Loucy (cell line): Measurements from ENCODE around the gene FDPS.
A peak's percentile ranks its signal among the peaks of the same experiment; 100 is the strongest.

Source experiments
- H2AFZ ChIP-seq: fragments of 200-600 bp; sonication (generic); 2 replicates; pipeline ENCODE4 v1.6.0; 2016; ENCODE audit warnings: antibody characterized with exemption, mild to moderate bottlenecking, low read length, moderate library complexity
- H3F3A ChIP-seq: fragments of 200-600 bp; 2 replicates; pipeline ENCODE4 v1.6.0; 2016; ENCODE audit warnings: antibody characterized with exemption, low read depth, mild to moderate bottlenecking
- H3K27me3 ChIP-seq: fragments of 200-600 bp; sonication (generic); 2 replicates; pipeline ENCODE4 v1.6.1; 2014; ENCODE audit warnings: low read length, mild to moderate bottlenecking; ENCODE audit not compliant: insufficient read depth, poor library complexity, severe bottlenecking
- H3K36me3 ChIP-seq: fragments of 200-600 bp; sonication (generic); 2 replicates; pipeline ENCODE4 v1.6.1; 2016; ENCODE audit warnings: low read length; ENCODE audit not compliant: insufficient read depth
- H3K4me1 ChIP-seq: fragments of 200-600 bp; sonication (generic); 2 replicates; pipeline ENCODE4 v1.5.1; 2014; ENCODE audit warnings: low read length, mild to moderate bottlenecking; ENCODE audit not compliant: insufficient read depth, poor library complexity, severe bottlenecking
- H3K4me2 ChIP-seq: fragments of 200-600 bp; sonication (generic); 2 replicates; pipeline ENCODE4 v1.6.0; 2014; ENCODE audit warnings: antibody characterized with exemption, low read length, low read depth, mild to moderate bottlenecking; ENCODE audit not compliant: poor library complexity, severe bottlenecking
- H3K4me3 ChIP-seq: fragments of 200-600 bp; sonication (generic); 2 replicates; pipeline ENCODE4 v1.5.1; 2014; ENCODE audit warnings: low read length, mild to moderate bottlenecking, mixed read lengths; ENCODE audit not compliant: poor library complexity, severe bottlenecking
- H3K79me2 ChIP-seq: fragments of 200-600 bp; sonication (generic); 2 replicates; pipeline ENCODE4 v1.6.1; 2014; ENCODE audit warnings: low read length; ENCODE audit not compliant: insufficient read depth
- H3K9ac ChIP-seq: fragments of 200-600 bp; sonication (generic); 2 replicates; pipeline ENCODE4 v1.6.0; 2014; ENCODE audit warnings: mild to moderate bottlenecking, low read depth, low read length, moderate library complexity; ENCODE audit not compliant: poor library complexity, severe bottlenecking
- H3K9me2 ChIP-seq: fragments of 200-600 bp; sonication (generic); replicated peaks from 2 replicates; pipeline ENCODE4 v1.6.1; 2016; ENCODE audit warnings: low read depth, low read length, mixed read lengths
- H3K9me3 ChIP-seq: fragments of 200-600 bp; sonication (generic); 2 replicates; pipeline ENCODE4 v1.6.1; 2014; ENCODE audit warnings: mild to moderate bottlenecking, antibody characterized with exemption, low read length, low read depth; ENCODE audit not compliant: insufficient read depth
- H4K20me1 ChIP-seq: fragments of 200-600 bp; sonication (generic); 2 replicates; pipeline ENCODE4 v1.6.0; 2014; ENCODE audit warnings: antibody characterized with exemption, low read length, mild to moderate bottlenecking; ENCODE audit not compliant: insufficient read depth, poor library complexity, severe bottlenecking
- EZH2phosphoT487 ChIP-seq: fragments of 200-600 bp; IDR thresholded peaks from 2 replicates; pipeline ENCODE4 v1.6.1; 2018; ENCODE audit warnings: antibody characterized with exemption, mild to moderate bottlenecking, moderate library complexity, borderline replicate concordance
- TF ChIP-seq, protein P1 (sequence below): fragments of 200-600 bp; sonication (generic); conservative IDR thresholded peaks from 2 replicates; pipeline ENCODE4 v1.5.1; 2014; ENCODE audit warnings: mild to moderate bottlenecking, antibody characterized with exemption, low read length

FDPS gene

GRCh38 chr1:155272466-155273342, 36.0 kb upstream of the FDPS start:
- Histone ChIP-seq H3K36me3 (peaks cover 29% of the 10 kb centered on the region; the same call in 1 of the 2 replicates), H3K9me3 (no peaks in the 10 kb centered on the region), H3K27me3 (no peaks in the 10 kb centered on the region), H2AFZ (peak overlapping the region; percentile 38; the same call in 1 of the 2 replicates), H3K4me2 (peak overlapping the region; percentile 96), H3K9ac (peak overlapping the region; percentile 89), H3K4me1 (peaks cover 27% of the 10 kb centered on the region), H3K9me2 (no peaks in the 10 kb centered on the region), H3F3A (no peaks in the 10 kb centered on the region), H3K4me3 (peak overlapping the region; percentile 78), H3K79me2 (peaks cover 57% of the 10 kb centered on the region), H4K20me1 (peaks cover 26% of the 10 kb centered on the region)
- TF ChIP-seq EZH2phosphoT487, result no peak
- TF ChIP-seq, protein P1, sequence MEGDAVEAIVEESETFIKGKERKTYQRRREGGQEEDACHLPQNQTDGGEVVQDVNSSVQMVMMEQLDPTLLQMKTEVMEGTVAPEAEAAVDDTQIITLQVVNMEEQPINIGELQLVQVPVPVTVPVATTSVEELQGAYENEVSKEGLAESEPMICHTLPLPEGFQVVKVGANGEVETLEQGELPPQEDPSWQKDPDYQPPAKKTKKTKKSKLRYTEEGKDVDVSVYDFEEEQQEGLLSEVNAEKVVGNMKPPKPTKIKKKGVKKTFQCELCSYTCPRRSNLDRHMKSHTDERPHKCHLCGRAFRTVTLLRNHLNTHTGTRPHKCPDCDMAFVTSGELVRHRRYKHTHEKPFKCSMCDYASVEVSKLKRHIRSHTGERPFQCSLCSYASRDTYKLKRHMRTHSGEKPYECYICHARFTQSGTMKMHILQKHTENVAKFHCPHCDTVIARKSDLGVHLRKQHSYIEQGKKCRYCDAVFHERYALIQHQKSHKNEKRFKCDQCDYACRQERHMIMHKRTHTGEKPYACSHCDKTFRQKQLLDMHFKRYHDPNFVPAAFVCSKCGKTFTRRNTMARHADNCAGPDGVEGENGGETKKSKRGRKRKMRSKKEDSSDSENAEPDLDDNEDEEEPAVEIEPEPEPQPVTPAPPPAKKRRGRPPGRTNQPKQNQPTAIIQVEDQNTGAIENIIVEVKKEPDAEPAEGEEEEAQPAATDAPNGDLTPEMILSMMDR, result no peak

GRCh38 chr1:155273343-155274245, 35.1 kb upstream of the FDPS start, which contains the start of gene CLK2:
CLK2 (minus strand) TSS chr1:155273504; CDS start chr1:155270977, 2,527 bp downstream.
- Histone ChIP-seq H3K4me3 (peak within 1 kb of the TSS; percentile 78), H3K27me3 (no peaks in the 10 kb centered on the region), H4K20me1 (peaks cover 29% of the 10 kb centered on the region), H3K4me1 (peaks cover 27% of the 10 kb centered on the region), H3K9ac (peak within 1 kb of the TSS; percentile 89), H2AFZ (peak within 1 kb of the TSS; percentile 59), H3K36me3 (peaks cover 20% of the 10 kb centered on the region; the same call in 1 of the 2 replicates), H3K9me2 (no peaks in the 10 kb centered on the region), H3K9me3 (no peaks in the 10 kb centered on the region), H3K4me2 (peak within 1 kb of the TSS; percentile 96), H3F3A (no peaks in the 10 kb centered on the region), H3K79me2 (peaks cover 49% of the 10 kb centered on the region)
- TF ChIP-seq, protein P1, result no peak
- no peak for TF ChIP-seq EZH2phosphoT487

DNA sequence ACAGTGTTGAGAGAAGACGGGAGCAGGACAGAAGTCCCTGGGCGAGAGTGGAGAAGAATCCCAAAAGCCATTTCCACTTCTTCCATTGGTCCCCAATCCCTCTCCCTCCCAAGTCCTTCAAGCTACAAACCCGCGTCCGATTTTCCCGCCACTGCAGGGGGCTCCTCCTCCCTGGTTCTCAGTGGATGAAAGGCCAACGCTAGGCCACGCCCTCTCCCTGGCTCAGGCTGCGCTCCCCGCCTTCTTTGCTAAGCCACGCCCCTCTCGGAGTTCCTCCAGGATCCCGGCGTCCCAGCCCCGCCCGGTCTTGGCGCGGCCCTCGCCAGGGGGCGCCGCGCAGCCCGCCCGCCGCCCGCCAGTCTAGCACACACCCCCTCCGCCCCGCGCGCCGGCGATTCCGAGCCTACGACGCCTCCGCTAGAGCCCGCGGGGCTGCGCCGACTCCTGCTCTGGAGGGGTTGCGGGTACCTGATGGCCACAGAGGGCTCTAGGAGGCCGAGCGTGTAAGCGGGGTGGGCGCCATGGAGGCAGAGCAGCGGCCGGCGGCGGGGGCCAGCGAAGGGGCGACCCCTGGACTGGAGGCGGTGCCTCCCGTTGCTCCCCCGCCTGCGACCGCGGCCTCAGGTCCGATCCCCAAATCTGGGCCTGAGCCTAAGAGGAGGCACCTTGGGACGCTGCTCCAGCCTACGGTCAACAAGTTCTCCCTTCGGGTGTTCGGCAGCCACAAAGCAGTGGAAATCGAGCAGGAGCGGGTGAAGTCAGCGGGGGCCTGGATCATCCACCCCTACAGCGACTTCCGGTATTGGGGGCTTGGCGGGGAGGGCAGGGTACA, 31.4 kb upstream of the FDPS start, which contains the start of gene HCN3:
TSS of gene HCN3 (plus strand) at position 394 of the 832 bp plus-strand sequence. CDS start at position 522, 128 bp downstream.
- no peak for TF ChIP-seq EZH2phosphoT487
- TF ChIP-seq, protein P1, result peak; percentile 57
- Histone ChIP-seq H3K27me3 (no peaks in the 10 kb centered on the region), H3K4me3 (peak within 1 kb of the TSS; percentile 72), H3K9me2 (no peaks in the 10 kb centered on the region), H3K9ac (peak within 1 kb of the TSS; percentile 67), H3K36me3 (no peaks in the 10 kb centered on the region), H4K20me1 (peaks cover 11% of the 10 kb centered on the region), H2AFZ (peak within 1 kb of the TSS; percentile 89), H3K4me1 (peaks cover 18% of the 10 kb centered on the region), H3K79me2 (peaks cover 14% of the 10 kb centered on the region), H3K9me3 (no peaks in the 10 kb centered on the region), H3K4me2 (peak within 1 kb of the TSS; percentile 77), H3F3A (no peaks in the 10 kb centered on the region)
